Measurements from ENCODE around the gene COL18A1. TPM values are rescaled to one million over a fixed set of nuclear protein-coding genes. Genes with fewer than 3 reads are reported as not detected.
"Not testable (repeated sequence)": the region's sequence is repeated elsewhere in the genome, so short reads cannot be mapped to it uniquely, and the experiment has no call there.

The COL18A1 gene
- total and polyA plus RNA-seq, 3 experiments from 2014 or later: 1.9 to 4.7 (median 2.2) TPM

DNA sequence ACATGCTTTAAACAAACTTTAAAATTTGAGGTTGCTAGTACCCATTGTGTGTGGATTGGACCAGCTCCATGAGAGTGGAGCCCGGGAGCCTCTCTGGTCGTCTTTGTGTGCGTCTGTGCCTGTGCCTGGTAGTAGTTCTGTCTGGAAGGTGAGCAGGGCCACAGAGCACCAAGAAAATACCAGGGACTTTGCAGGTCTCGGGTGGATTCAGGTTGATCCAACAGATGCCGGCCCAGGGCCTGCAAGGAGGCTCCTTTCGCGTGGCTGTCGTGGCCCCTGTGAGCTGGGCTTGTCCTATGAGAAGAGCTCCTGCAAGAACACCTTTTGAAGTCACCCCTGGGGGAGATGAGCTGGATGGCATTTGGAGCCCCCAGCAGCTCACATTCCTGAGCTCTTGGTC lies 28.3 kb downstream of the COL18A1 start:
- Histone ChIP-seq H3K4me3 (ENCODE audit: low read length) (no peak overlapping the region), H3K27ac (ENCODE audit: low read depth, low read length) (no peak overlapping the region), H3K4me1 (ENCODE audit: insufficient read depth, low read length) (no peaks in the 10 kb centered on the region), H3K27me3 (ENCODE audit: insufficient read depth, low read length, poor library complexity, severe bottlenecking) (no peaks in the 10 kb centered on the region), H3K9me3 (ENCODE audit: low read length) (no peaks in the 10 kb centered on the region), H3K36me3 (ENCODE audit: insufficient read depth, low read length) (no peaks in the 10 kb centered on the region)
- CTCF ChIA-PET: interaction anchor here (0.9 kb wide), 1 partner anchor 295 kb away, joined by 3 read pairs; no protein-coding TSS in a partner anchor
- H3K27me3 Mint-ChIP-seq: peaks cover 5 to 29% of the 10 kb centered on the region in 2 donors
- H3K36me3 Mint-ChIP-seq: no peaks in the 10 kb centered on the region
- H3K9me3 Mint-ChIP-seq: no peaks in the 10 kb centered on the region
- H3K4me1 Mint-ChIP-seq: no peaks in the 10 kb centered on the region
- no peak overlapping the region for H3K4me3 Mint-ChIP-seq
- POLR2A ChIA-PET: no interaction called here
- H3K27ac Mint-ChIP-seq: no peak overlapping the region
- DNase-seq: no peak

- ChIA-PET CTCF (interaction anchor here (0.9 kb wide), 1 partner anchor 296 kb away, joined by 3 read pairs; no protein-coding TSS in a partner anchor), POLR2A (no interaction called here)
These were observed 29.1 kb downstream of the COL18A1 start for GRCh38 chr21:45433911-45434644.

DNA sequence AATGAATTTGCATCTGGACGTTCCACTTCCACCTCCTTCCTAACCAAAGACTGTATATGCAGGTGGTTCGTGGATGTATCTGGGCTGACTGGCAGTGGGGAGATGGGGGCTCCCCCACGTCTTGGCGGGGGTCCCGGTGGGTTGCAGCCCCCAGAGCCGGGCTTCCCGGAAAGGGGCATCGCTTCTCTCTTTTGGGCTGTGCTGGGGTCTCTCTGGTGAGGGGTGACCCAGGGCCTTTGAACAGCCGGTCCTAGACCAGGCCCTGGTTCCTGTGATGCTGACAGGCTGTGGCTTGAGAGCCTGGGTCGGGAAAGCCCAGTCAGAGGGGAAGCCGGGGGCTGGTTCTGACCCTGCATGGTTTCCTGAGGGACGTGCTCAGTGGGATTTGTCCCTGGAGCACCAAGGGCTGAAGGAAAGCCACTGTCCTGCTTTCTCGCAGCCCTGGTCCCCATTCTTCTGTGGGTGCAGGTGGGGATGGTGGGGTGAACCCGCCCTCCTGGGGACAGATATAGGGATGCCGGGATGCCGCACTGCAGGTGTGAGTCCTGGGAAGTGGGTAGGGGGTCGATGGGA lies 29.8 kb downstream of the COL18A1 start:
- Mint-ChIP-seq H3K9me3 (no peaks in the 10 kb centered on the region), H3K36me3 (no peaks in the 10 kb centered on the region), H3K4me3 (no peak overlapping the region), H3K27ac (no peak overlapping the region), H3K4me1 (peaks cover 4 to 8% (median 8%) of the 10 kb centered on the region in 3 donors), H3K27me3 (peaks cover 8 to 29% of the 10 kb centered on the region in 2 donors)
- POLR2A ChIA-PET: no interaction called here
- H3K27me3 ChIP-seq (ENCODE audit: insufficient read depth, low read length, poor library complexity, severe bottlenecking): no peaks in the 10 kb centered on the region
- H3K36me3 ChIP-seq (ENCODE audit: insufficient read depth, low read length): no peaks in the 10 kb centered on the region
- H3K4me3 ChIP-seq (ENCODE audit: low read length): no peak overlapping the region
- H3K9me3 ChIP-seq (ENCODE audit: low read length): no peaks in the 10 kb centered on the region
- CTCF ChIA-PET: no interaction called here
- DNase-seq: no peak
- no peak overlapping the region for H3K27ac ChIP-seq (ENCODE audit: low read depth, low read length)
- H3K4me1 ChIP-seq (ENCODE audit: insufficient read depth, low read length): peaks cover 7% of the 10 kb centered on the region

More at GRCh38 chr21:45433911-45434644, 29.1 kb downstream of the COL18A1 start:
- no peaks in the 10 kb centered on the region for H3K9me3 Mint-ChIP-seq
- no peak overlapping the region for H3K4me3 Mint-ChIP-seq
- peaks cover 5 to 29% of the 10 kb centered on the region in 2 donors for H3K27me3 Mint-ChIP-seq
- H3K36me3 Mint-ChIP-seq: no peaks in the 10 kb centered on the region
- no peak for DNase-seq
- no peak overlapping the region for H3K27ac ChIP-seq (ENCODE audit: low read depth, low read length)
- H3K4me1 Mint-ChIP-seq: peaks cover 0 to 3% (median 2%) of the 10 kb centered on the region in 3 donors
- no peaks in the 10 kb centered on the region for H3K27me3 ChIP-seq (ENCODE audit: insufficient read depth, low read length, poor library complexity, severe bottlenecking)
- H3K9me3 ChIP-seq (ENCODE audit: low read length): no peaks in the 10 kb centered on the region
- H3K4me3 ChIP-seq (ENCODE audit: low read length): no peak overlapping the region
- H3K27ac Mint-ChIP-seq: no peak overlapping the region
- H3K36me3 ChIP-seq (ENCODE audit: insufficient read depth, low read length): no peaks in the 10 kb centered on the region
- peaks cover 5% of the 10 kb centered on the region for H3K4me1 ChIP-seq (ENCODE audit: insufficient read depth, low read length)

DNA sequence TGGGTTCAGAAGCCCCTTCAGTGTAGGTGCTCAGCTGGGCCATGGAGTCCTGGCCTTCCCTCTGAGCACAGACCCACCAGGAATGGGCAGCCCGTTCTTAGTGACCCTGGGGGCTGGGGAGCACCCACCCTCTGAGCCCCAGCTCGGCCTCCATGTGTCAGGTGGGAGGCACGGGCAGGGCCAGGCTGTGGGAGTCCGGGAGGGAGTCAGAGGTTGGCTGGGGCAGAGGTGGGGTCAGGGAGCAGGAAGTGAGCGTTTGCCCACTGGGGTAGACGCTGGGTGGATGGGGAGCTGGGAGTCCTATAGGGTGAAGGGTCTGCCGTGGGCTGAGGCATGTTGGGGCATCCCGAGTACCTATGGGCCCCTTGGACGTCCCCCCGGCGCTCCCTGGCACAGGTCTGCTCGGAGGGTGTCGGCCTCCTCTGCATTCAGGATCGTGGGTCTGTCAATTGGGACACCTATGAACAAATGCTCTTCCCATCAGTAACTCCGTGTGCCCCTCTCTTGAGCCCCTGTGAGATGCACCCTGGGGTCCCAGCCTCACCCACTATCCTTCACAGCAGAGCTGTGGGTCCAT lies 30.5 kb downstream of the COL18A1 start:
- Mint-ChIP-seq H3K4me3 (no peak overlapping the region), H3K9me3 (no peaks in the 10 kb centered on the region), H3K36me3 (no peaks in the 10 kb centered on the region), H3K4me1 (peaks cover 4 to 8% (median 8%) of the 10 kb centered on the region in 3 donors), H3K27me3 (peaks cover 8 to 29% of the 10 kb centered on the region in 2 donors), H3K27ac (no peak overlapping the region)
- peaks cover 7% of the 10 kb centered on the region for H3K4me1 ChIP-seq (ENCODE audit: insufficient read depth, low read length)
- H3K36me3 ChIP-seq (ENCODE audit: insufficient read depth, low read length): no peaks in the 10 kb centered on the region
- DNase-seq: no peak
- no peaks in the 10 kb centered on the region for H3K27me3 ChIP-seq (ENCODE audit: insufficient read depth, low read length, poor library complexity, severe bottlenecking)
- POLR2A ChIA-PET: no interaction called here
- H3K27ac ChIP-seq (ENCODE audit: low read depth, low read length): no peak overlapping the region
- CTCF ChIA-PET: no interaction called here
- H3K9me3 ChIP-seq (ENCODE audit: low read length): no peaks in the 10 kb centered on the region
- no peak overlapping the region for H3K4me3 ChIP-seq (ENCODE audit: low read length)

GRCh38 chr21:45436351-45437065 lies 31.5 kb downstream of the COL18A1 start:
- Mint-ChIP-seq H3K27me3 (peaks cover 10 to 25% of the 10 kb centered on the region in 2 donors), H3K9me3 (no peaks in the 10 kb centered on the region), H3K4me3 (no peak overlapping the region), H3K27ac (no peak overlapping the region), H3K36me3 (no peaks in the 10 kb centered on the region), H3K4me1 (peaks cover 4 to 8% (median 8%) of the 10 kb centered on the region in 3 donors)
- ChIA-PET CTCF (interaction anchor here (0.6 kb wide), 1 partner anchor 143 kb away, joined by 3 read pairs; no protein-coding TSS in a partner anchor), POLR2A (no interaction called here)
- H3K36me3 ChIP-seq (ENCODE audit: insufficient read depth, low read length): no peaks in the 10 kb centered on the region
- H3K4me1 ChIP-seq (ENCODE audit: insufficient read depth, low read length): peaks cover 7% of the 10 kb centered on the region
- no peaks in the 10 kb centered on the region for H3K9me3 ChIP-seq (ENCODE audit: low read length)
- no peak overlapping the region for H3K27ac ChIP-seq (ENCODE audit: low read depth, low read length)
- H3K4me3 ChIP-seq (ENCODE audit: low read length): no peak overlapping the region
- DNase-seq: no peak
- no peaks in the 10 kb centered on the region for H3K27me3 ChIP-seq (ENCODE audit: insufficient read depth, low read length, poor library complexity, severe bottlenecking)

DNA sequence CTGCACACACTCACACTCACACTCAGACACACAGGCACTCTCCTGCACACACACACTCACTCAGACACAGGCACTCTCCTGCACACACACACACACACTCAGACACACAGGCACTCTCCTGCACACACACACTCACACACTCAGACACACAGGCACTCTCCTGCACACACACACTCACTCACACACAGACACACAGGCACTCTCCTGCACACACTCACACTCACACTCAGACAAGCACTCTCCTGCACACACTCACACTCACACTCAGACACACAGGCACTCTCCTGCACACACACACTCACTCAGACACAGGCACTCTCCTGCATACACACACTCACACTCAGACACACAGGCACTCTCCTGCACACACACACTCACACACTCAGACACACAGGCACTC lies 32.9 kb downstream of the COL18A1 start:
- DNase-seq; H3K9me3 Mint-ChIP-seq; H3K4me3 ChIP-seq (ENCODE audit: low read length); H3K36me3 ChIP-seq (ENCODE audit: insufficient read depth, low read length); H3K4me3 Mint-ChIP-seq; POLR2A ChIA-PET; H3K4me1 ChIP-seq (ENCODE audit: insufficient read depth, low read length); H3K9me3 ChIP-seq (ENCODE audit: low read length); H3K27ac ChIP-seq (ENCODE audit: low read depth, low read length); H3K4me1 Mint-ChIP-seq; H3K27me3 ChIP-seq (ENCODE audit: insufficient read depth, low read length, poor library complexity, severe bottlenecking); H3K27ac Mint-ChIP-seq; H3K36me3 Mint-ChIP-seq: not testable (repeated sequence)
- H3K27me3 Mint-ChIP-seq: peaks cover 10 to 20% of the 10 kb centered on the region in 2 donors
- CTCF ChIA-PET: interaction anchor here (0.8 kb wide), 2 partner anchors 145 to 286 kb away, joined by 3 to 4 read pairs; no protein-coding TSS in a partner anchor

GRCh38 chr21:45438391-45439145 lies 33.6 kb downstream of the COL18A1 start:
- peaks cover 7% of the 10 kb centered on the region for H3K4me1 ChIP-seq (ENCODE audit: insufficient read depth, low read length)
- peak in 1 of 5 donors; percentile 35 for DNase-seq
- Mint-ChIP-seq H3K4me1 (peaks cover 4 to 8% (median 8%) of the 10 kb centered on the region in 3 donors), H3K36me3 (no peaks in the 10 kb centered on the region), H3K9me3 (no peaks in the 10 kb centered on the region), H3K27me3 (peaks cover 10 to 15% of the 10 kb centered on the region in 2 donors), H3K27ac (no peak overlapping the region), H3K4me3 (peak overlapping the region in 1 of 7 donors; percentile 73)
- CTCF ChIA-PET: interaction anchor here (0.8 kb wide), 2 partner anchors 146 to 287 kb away, joined by 3 to 4 read pairs; no protein-coding TSS in a partner anchor
- peak overlapping the region; percentile 34 for H3K4me3 ChIP-seq (ENCODE audit: low read length)
- H3K9me3 ChIP-seq (ENCODE audit: low read length): no peaks in the 10 kb centered on the region
- POLR2A ChIA-PET: no interaction called here
- no peaks in the 10 kb centered on the region for H3K36me3 ChIP-seq (ENCODE audit: insufficient read depth, low read length)
- H3K27ac ChIP-seq (ENCODE audit: low read depth, low read length): peak overlapping the region; percentile 35
- H3K27me3 ChIP-seq (ENCODE audit: insufficient read depth, low read length, poor library complexity, severe bottlenecking): no peaks in the 10 kb centered on the region

All from CD8-positive, alpha-beta memory T cell (primary cell).